ENCODE measurements around the gene RGS6. TPM values are rescaled to one million over a fixed set of nuclear protein-coding genes. Genes with fewer than 3 reads are reported as not detected.
A peak's percentile ranks its signal among the peaks of the same experiment; 100 is the strongest.

The RGS6 gene
- total RNA-seq, 4 donors from 2014 or later = 7.6 to 25.3 (median 17.2) TPM

DNA sequence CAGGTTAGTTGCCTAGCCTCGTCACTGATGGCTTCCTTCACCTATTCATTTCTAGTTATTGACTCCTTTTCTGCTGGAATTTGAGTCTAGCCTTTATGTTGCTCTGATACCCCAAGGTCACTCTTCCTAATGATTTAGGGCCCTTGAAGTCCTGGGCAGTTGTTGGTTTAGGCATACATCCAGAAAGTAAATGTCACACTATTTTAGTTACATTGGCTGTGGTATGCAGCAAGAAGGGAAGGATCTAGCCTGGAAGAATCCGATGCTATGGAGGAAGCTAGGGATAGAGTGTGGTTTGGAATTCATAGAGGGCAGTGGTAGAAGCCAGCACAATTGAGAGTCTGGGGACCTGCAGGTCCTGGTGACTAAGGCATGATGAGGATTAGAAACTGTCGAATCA, 38.0 kb downstream of the RGS6 start:
- Histone ChIP-seq H3K4me3 (replicated peaks in 1 of 3) (no peak overlapping the region), H3K27me3 (no peaks in the 10 kb centered on the region), H3K27ac (no peak overlapping the region), H3K9me3 (no peaks in the 10 kb centered on the region), H3K36me3 (no peaks in the 10 kb centered on the region), H3K4me1 (no peaks in the 10 kb centered on the region)
- no peak for DNase-seq
- WGBS, 2 donors = 84 to 86% methylated on average over 3 of the region's 3 CpGs
- intact Hi-C loops (cut with DNase I) = no loop called here
- no peak for TF ChIP-seq POLR2A (IDR thresholded peaks at IDR 0.05)
- TF ChIP-seq, protein P1, sequence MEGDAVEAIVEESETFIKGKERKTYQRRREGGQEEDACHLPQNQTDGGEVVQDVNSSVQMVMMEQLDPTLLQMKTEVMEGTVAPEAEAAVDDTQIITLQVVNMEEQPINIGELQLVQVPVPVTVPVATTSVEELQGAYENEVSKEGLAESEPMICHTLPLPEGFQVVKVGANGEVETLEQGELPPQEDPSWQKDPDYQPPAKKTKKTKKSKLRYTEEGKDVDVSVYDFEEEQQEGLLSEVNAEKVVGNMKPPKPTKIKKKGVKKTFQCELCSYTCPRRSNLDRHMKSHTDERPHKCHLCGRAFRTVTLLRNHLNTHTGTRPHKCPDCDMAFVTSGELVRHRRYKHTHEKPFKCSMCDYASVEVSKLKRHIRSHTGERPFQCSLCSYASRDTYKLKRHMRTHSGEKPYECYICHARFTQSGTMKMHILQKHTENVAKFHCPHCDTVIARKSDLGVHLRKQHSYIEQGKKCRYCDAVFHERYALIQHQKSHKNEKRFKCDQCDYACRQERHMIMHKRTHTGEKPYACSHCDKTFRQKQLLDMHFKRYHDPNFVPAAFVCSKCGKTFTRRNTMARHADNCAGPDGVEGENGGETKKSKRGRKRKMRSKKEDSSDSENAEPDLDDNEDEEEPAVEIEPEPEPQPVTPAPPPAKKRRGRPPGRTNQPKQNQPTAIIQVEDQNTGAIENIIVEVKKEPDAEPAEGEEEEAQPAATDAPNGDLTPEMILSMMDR (IDR thresholded peaks at IDR 0.05) = no peak

DNA sequence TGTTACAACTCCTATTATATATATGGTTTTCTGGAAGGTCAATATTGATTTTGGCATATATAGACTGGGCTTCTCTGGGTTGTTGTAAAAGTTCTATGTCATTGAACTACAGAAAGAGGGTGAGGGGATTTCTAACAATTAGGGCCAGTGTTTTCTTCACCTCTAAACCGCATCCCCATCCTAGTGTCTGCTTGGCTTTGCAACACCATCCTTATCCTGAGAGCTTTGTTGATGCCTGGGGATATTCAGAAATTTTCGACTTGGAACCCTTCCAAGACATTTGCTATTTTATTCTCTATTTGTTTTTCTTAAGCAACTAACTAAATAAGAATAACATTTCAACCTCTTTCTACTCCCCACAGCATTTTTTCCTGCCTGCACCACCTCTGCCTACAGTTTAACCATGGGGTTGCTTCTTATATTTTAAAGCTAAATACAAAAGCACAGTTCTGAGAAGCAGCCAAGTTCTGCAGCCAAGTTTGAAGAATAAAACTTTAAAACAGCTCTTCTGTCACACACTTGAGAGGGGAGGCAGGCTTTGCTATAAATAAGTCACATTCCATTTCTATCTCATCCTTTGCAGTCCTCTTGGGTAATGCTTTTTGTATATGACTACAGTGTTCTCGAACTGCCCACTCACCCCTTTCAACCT, 53.4 kb downstream of the RGS6 start:
- no peak for TF ChIP-seq POLR2A (IDR thresholded peaks at IDR 0.05)
- TF ChIP-seq, protein P1 (IDR thresholded peaks at IDR 0.05) = no peak
- intact Hi-C loops (cut with DNase I) = no loop called here
- peak; percentile 20 to 25 for DNase-seq
- Histone ChIP-seq H3K27me3 (no peaks in the 10 kb centered on the region), H3K27ac (peak overlapping the region in 2 of 3 donors; percentile 48 to 65), H3K4me1 (peaks cover 11 to 29% of the 10 kb centered on the region in 2 donors), H3K36me3 (no peaks in the 10 kb centered on the region), H3K9me3 (no peaks in the 10 kb centered on the region), H3K4me3 (replicated peaks in 1 of 3) (no peak overlapping the region)
- WGBS, 2 donors = 32 to 36% methylated on average over 3 of the region's 3 CpGs

DNA sequence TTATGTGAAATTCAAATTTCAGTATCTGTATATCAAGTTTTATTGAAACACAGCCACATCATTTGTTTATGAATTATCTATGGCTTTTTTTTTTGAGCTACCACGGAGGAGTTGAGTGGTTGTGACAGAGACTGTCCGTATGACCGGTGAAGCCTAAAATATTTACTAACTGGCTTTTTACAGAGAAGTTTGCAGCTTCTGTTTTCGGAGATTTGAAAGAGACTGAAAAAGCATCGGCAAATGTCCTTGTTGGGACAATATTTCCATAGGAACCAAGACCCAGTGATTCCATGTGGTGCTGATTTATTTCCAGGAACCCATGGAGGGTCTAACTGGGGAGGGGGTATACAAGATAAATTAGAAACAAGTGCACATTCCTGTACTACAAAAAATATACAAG, 56.2 kb downstream of the RGS6 start:
- Histone ChIP-seq H3K9me3 (no peaks in the 10 kb centered on the region), H3K27ac (no peak overlapping the region), H3K4me3 (replicated peaks in 1 of 3) (no peak overlapping the region), H3K4me1 (peaks cover 11 to 29% of the 10 kb centered on the region in 2 donors), H3K36me3 (no peaks in the 10 kb centered on the region), H3K27me3 (no peaks in the 10 kb centered on the region)
- DNase-seq = no peak
- WGBS, 2 donors = 68 to 81% methylated on average over 5 of the region's 5 CpGs
- intact Hi-C loops (cut with DNase I) = no loop called here
- TF ChIP-seq, protein P1 (IDR thresholded peaks at IDR 0.05) = no peak
- TF ChIP-seq POLR2A (IDR thresholded peaks at IDR 0.05) = no peak

DNA sequence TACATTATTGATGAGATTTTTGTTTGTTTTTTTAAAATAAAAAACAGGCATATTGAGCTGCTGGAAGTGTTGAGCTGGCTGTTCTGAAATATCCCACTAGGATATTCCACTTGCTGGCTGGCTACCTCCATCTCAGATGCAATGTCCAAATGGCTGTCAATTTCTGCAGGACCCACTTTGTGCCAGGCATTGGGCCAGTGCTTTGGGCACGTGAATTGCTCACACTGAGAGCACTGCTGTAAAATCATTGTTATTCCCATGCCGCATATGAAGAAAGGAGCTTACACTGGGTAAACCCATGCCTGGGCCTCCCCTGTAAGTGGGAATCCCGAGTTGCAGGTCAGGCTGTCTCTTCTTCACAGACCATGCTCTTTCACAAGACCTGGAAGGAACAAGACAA, 56.7 kb downstream of the RGS6 start:
- no peak for DNase-seq
- Histone ChIP-seq H3K27me3 (no peaks in the 10 kb centered on the region), H3K27ac (no peak overlapping the region), H3K36me3 (no peaks in the 10 kb centered on the region), H3K9me3 (no peaks in the 10 kb centered on the region), H3K4me1 (peaks cover 11 to 29% of the 10 kb centered on the region in 2 donors), H3K4me3 (replicated peaks in 1 of 3) (no peak overlapping the region)
- no peak for TF ChIP-seq POLR2A (IDR thresholded peaks at IDR 0.05)
- TF ChIP-seq, protein P1 (IDR thresholded peaks at IDR 0.05) = no peak
- intact Hi-C loops (cut with DNase I) = no loop called here
- WGBS, 2 donors = 94% methylated on average over 3 of the region's 3 CpGs

DNA sequence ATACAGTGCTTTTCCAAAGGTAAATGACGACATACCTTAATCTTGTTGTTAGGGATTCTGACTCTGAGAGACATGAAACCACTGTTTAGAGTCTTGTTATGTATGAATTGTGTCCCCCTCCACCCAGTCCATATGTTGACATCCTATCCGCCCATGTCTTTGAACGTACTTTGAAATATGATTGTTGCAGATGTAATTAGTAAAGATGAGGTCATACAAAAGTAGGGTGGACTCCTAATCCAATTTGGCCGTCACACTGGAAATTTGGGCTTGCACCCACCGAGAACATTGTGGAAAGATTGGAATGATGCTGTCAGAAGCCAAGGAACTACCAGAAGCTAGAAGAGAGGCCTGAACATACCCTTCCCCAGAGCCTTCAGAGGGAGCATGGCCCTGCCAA, 62.2 kb downstream of the RGS6 start:
- Histone ChIP-seq H3K9me3 (no peaks in the 10 kb centered on the region), H3K4me3 (replicated peaks in 1 of 3) (no peak overlapping the region), H3K27ac (no peak overlapping the region), H3K36me3 (no peaks in the 10 kb centered on the region), H3K4me1 (no peaks in the 10 kb centered on the region), H3K27me3 (no peaks in the 10 kb centered on the region)
- DNase-seq = no peak
- TF ChIP-seq POLR2A (IDR thresholded peaks at IDR 0.05) = no peak
- TF ChIP-seq, protein P1 (IDR thresholded peaks at IDR 0.05) = no peak
- intact Hi-C loops (cut with DNase I) = no loop called here
- WGBS, 2 donors = 83% methylated on average over 5 of the region's 5 CpGs

All from thyroid gland (tissue), 4 donors.